Measurements from ENCODE around the gene STAT2.
"Not testable (repeated sequence)": the region's sequence is repeated elsewhere in the genome, so short reads cannot be mapped to it uniquely, and the experiment has no call there.

The STAT2 gene

DNA sequence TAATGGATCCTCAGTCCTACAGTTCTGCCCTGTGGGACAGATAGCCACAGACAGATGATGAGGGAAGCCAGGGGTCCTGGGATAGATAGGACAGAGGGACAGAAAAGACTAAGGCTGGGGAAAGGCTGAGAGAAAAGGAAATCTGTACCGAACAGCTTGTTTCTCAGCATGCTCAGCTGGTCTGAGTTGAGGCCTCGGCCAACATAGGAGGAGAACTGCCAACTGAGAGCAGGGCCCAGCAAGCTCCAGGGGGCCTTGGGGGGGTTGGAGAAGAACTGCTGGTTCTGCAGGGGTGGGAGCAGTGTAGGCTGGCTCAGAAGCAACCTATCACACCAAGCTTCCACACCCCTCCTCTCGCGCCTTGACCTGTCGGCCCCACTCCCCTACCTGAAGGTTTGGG is 11.1 kb downstream of the STAT2 start:
- in situ Hi-C loops (cut with HindIII; ENCODE audit: low pct_unique_long_range_greater_than_20kb, low sequenced_read_pairs) = no loop called here
- no peak for DNase-seq (ENCODE audit: low read depth in 1 of 2, low spot score in 1 of 2)
- TF ChIP-seq JUND (IDR thresholded peaks at IDR 0.05; ENCODE audit: low read depth) = no peak

DNA sequence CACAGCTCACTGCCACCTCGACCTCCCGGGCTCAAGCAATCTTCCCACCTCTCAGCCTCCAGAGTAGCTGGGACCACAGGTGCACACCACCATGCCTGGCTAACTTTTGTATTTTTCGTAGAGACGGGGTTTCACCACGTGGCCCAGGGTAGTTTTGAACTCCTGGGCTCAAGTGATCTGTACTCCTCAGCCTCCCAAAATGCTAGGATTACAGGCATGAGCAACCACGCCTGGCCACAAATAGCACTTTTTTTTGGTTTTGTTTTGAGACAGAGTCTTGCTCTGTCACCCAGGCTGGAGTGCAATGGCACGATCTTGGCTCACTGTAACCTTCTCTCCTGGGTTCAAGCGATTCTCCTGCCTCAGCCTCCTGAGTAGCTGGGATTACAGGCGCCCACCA is 12.7 kb downstream of the STAT2 start:
- DNase-seq (ENCODE audit: low read depth in 1 of 2, low spot score in 1 of 2); in situ Hi-C loops (cut with HindIII; ENCODE audit: low pct_unique_long_range_greater_than_20kb, low sequenced_read_pairs): not testable (repeated sequence)

DNA sequence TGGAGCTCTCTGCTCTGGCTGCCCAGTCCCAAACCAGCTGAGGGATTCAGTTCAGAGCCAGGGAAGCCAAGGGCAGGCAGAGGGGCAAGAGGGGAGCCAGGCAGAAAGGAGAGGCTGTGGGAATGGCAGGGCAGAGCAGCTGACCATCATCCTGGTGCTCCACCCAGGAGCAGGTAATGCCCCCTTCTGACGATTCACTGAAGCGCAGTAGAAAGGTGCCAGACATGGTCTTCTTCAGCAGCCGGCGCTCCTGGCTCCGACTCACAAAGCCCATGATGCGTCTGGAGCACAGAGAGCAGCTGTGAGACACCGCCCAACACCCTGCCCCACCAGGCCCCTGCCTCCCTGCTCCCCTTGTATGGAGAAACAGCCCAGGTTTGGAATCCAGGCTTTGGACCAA is 13.2 kb downstream of the STAT2 start:
- in situ Hi-C loops (cut with HindIII; ENCODE audit: low pct_unique_long_range_greater_than_20kb, low sequenced_read_pairs) = no loop called here
- TF ChIP-seq JUND (IDR thresholded peaks at IDR 0.05; ENCODE audit: low read depth) = no peak
- DNase-seq (ENCODE audit: low read depth in 1 of 2, low spot score in 1 of 2) = no peak

DNA sequence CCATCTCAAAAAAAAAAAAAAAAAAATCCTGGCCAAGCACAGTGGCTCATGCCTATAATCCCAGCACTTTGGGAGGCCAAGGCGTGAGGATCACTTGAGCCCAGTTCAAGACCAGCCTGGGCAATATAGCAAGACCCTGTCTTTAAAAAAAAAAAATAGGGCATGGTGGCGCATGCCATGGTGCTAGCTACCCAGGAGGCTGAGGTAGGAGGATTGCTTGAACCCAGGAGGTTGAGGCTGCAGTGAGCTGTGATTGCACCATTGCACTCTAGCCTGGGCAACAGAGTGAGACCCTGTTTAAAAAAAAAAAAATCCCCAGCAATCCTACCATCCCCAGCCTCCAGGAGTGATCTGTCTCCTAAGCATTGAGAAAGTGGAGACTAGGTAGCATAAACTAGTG is 17.6 kb downstream of the STAT2 start:
- DNase-seq (ENCODE audit: low read depth in 1 of 2, low spot score in 1 of 2); in situ Hi-C loops (cut with HindIII; ENCODE audit: low pct_unique_long_range_greater_than_20kb, low sequenced_read_pairs): not testable (repeated sequence)

DNA sequence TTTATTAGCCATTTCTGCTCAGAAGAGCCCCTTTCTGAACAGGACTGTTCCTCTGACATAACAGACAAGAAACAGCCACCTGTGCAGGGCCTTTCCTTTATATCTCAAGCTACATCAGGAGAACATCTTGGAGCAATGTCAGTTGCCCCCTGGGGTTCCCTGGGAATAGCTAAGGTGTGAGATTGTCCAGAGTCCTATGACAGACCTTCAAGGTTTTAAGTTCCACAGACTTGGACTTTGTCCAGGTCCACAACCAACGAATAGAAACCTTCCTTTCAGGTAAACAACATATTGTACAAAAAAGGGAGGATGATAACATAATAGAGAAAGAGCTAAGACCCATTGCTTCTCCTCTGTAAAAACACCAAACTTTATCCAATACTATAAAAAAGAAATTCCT is 18.3 kb downstream of the STAT2 start:
- in situ Hi-C loops (cut with HindIII; ENCODE audit: low pct_unique_long_range_greater_than_20kb, low sequenced_read_pairs) = no loop called here

DNA sequence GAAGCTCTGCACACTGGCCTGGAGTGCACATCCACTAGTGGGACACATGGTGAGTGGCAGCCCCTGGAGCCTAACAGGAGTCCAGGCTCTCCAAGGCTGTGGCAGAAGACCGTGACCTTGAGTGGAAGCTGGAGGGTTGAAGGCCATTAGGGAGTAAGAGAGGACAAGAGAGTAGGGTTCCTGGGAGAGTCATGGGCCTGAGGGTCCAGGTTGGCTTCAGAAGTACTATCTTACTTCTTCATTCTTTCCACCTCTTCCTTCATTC is 20.8 kb downstream of the STAT2 start:
- DNase-seq (ENCODE audit: low read depth in 1 of 2, low spot score in 1 of 2) = no peak
- no peak for TF ChIP-seq JUND (IDR thresholded peaks at IDR 0.05; ENCODE audit: low read depth)
- in situ Hi-C loops (cut with HindIII; ENCODE audit: low pct_unique_long_range_greater_than_20kb, low sequenced_read_pairs) = no loop called here

More for the DNA sequence above, 18.3 kb downstream of the STAT2 start:
- no peak for DNase-seq (ENCODE audit: low read depth in 1 of 2, low spot score in 1 of 2)
- no peak for TF ChIP-seq JUND (IDR thresholded peaks at IDR 0.05; ENCODE audit: low read depth)

DNA sequence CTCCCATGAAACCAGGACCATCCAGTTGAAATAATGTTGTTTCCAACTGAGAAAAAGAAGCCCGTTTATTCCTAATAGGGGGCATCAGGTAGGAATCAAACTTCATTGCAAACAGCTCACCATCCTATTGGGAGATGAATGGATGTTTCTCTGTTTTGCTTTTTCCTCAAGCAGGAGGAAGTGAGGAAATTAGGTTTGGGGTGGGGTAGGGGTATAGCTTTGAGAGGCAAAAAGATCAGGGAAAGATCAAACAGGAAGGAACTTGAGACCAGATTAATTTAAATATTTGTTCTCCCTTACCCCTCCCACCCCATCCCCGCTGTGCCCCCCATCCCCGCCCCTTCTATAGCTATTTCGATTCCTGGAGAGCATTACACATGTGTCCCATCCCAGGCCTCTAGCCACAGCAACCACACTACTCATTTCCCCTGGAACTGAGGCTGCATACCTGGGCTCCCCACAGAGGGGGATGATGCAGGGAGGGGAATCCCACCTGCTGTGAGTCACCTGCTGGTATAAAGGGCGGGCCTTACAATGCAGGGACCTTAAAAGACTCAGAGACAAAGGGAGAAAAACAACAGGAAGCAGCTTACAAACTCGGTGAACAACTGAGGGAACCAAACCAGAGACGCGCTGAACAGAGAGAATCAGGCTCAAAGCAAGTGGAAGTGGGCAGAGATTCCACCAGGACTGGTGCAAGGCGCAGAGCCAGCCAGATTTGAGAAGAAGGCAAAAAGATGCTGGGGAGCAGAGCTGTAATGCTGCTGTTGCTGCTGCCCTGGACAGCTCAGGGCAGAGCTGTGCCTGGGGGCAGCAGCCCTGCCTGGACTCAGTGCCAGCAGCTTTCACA is 21.4 kb downstream of the STAT2 start, which contains the start of gene IL23A:
Gene IL23A (plus strand): TSS at position 577 of the 850 bp plus-strand sequence. CDS start 161 bp downstream, at position 738.
- in situ Hi-C loops (cut with HindIII; ENCODE audit: low pct_unique_long_range_greater_than_20kb, low sequenced_read_pairs) = no loop called here
- DNase-seq (ENCODE audit: low read depth in 1 of 2, low spot score in 1 of 2) = no peak
- no peak for TF ChIP-seq JUND (IDR thresholded peaks at IDR 0.05; ENCODE audit: low read depth)

DNA sequence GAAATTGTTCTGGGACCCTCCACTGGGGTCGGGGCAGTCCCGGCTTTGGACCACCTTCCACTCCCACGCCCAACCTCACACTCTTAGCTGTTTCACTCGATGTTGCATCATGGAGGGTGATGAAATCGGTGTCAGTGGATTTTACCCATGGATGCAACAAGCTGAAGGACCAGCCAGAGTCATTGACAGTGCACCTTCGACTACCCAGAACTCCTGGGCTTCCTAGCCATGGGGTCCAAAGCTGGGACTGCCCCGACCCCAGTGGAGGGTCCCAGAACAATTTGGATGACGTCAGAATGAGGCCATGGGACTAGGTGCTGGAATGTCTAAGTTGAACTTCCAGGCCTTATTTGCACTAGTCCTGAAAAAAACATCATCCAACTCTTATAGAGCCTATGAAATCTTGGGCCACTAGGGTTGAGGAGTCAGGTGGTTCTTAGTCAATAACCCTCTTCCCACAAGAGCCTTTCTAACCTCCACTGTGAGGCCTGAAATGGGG is 22.1 kb downstream of the STAT2 start:
- no peak for TF ChIP-seq JUND (IDR thresholded peaks at IDR 0.05; ENCODE audit: low read depth)
- DNase-seq (ENCODE audit: low read depth in 1 of 2, low spot score in 1 of 2) = no peak
- in situ Hi-C loops (cut with HindIII; ENCODE audit: low pct_unique_long_range_greater_than_20kb, low sequenced_read_pairs) = no loop called here

DNA sequence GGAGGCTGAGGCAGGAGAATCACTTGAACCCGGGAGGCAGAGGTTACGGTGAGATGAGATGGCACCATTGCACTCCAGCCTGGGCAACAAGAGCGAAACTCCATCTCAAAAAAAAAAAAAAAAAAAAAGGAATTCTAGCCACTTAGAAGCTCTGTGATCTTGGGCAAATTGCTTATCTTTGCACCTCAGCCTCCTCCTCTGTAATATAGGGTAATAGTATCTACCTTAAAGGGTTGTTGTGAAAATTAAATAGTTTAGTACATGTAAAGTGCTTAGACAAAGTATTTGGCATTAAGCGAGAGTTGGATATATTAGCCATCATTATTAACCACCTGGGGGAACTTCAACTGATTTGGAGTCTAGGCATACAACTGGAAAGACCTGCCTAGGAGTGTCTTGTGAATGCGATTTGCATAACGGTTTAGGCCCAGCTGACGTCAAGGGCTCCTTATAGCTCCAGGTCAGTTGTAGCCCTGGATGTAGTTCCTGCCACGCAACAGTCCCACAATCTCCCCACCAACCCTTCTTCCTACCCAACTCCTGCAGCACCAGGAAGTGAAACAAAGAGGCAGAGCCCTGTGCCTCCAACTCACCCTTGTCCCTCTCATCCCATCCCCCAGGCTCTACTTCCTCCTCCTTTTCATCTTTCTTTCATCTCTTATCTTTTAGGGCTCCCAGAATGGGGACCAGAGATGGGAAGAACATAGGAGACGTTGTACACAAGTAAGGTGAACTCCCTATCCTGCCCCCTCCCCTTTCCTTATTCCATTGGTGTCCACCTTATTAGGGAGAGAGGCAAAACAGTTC is 23.3 kb downstream of the STAT2 start:
- in situ Hi-C loops (cut with HindIII; ENCODE audit: low pct_unique_long_range_greater_than_20kb, low sequenced_read_pairs) = no loop called here
- peak in 1 of 2 experiments; percentile 52 for DNase-seq (ENCODE audit: low read depth in 1 of 2, low spot score in 1 of 2)
- no peak for TF ChIP-seq JUND (IDR thresholded peaks at IDR 0.05; ENCODE audit: low read depth)

DNA sequence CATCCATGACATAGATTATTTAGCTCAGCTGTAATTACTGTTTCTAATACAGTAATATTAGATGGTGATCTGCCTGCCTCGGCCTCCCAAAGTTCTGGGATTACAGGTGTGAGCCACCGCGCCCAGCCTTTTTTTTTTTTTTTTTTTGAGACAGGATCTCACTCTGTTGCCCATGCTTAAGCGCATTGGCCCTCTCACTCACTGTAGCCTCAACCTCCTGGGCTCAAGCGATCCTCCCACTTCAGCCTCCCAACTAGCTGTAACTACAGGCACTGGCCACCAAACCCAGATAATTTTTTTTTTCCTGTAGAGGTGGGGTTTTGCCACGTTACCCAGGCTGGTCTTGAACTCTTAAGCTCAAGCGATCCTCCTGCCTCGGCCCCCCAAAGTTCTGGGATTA is 24.4 kb downstream of the STAT2 start:
- in situ Hi-C loops (cut with HindIII; ENCODE audit: low pct_unique_long_range_greater_than_20kb, low sequenced_read_pairs); DNase-seq (ENCODE audit: low read depth in 1 of 2, low spot score in 1 of 2): not testable (repeated sequence)

DNA sequence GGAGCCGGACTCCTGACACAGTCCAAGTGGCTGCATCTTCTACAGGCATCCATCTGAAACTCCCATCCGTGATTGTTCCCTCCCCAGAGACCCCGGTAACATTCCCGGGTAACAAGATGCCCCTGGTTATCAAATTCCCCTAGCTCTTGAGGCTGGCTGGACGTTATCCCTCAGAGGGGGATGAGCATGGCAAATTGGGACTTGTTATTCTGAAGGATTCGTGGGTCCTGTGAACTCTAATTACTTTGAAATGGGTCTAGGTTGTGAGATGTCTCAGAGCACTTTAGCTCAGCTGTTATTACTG is 25.5 kb downstream of the STAT2 start:
- no peak for DNase-seq (ENCODE audit: low read depth in 1 of 2, low spot score in 1 of 2)
- TF ChIP-seq JUND (IDR thresholded peaks at IDR 0.05; ENCODE audit: low read depth) = no peak
- in situ Hi-C loops (cut with HindIII; ENCODE audit: low pct_unique_long_range_greater_than_20kb, low sequenced_read_pairs) = no loop called here

DNA sequence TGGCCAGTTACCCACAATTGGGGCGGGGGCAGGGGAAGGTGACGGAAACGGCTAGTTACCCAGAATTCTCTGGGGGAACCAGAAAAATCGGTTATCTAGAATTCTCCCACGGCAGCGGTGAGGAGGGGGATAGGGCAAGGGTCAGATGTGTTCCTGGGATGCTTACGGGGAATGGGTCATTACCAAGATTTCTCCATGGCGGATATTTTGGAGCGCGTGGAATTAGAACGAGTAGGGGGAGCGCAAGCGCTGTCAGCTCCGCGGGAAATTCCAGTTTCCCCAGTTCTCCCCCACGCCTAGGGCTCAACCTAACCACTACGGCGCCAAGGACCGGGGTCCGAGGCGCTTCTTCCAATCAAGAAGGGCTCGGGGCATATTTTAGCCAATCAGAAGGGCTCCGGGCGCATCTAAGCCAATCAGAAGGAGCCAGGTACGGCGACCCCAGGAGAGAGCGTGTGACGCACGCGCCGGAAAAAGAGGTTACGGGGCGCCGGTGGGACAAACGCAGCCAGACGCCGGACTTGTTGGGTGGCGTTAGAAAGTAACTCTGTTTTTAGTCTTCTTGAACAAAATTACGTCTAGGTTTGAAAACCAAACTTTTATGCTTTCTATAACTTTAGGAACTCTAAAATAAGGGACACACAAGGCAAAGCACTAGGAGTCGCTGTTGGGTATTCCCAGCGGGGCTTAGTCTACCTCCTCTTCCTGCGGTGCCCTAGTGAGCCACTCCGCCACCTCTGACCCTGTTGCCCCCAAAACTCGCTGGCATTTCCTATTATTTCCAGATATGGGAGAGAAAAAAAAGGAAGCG is 26.0 kb downstream of the STAT2 start, which contains the start of gene PAN2:
Gene PAN2 (minus strand): TSS at position 322 of the 811 bp plus-strand sequence. CDS start 906 bp downstream, outside the sequence.
- in situ Hi-C loops (cut with HindIII; ENCODE audit: low pct_unique_long_range_greater_than_20kb, low sequenced_read_pairs) = no loop called here

More for the DNA sequence above, 26.0 kb downstream of the STAT2 start, which contains the start of gene PAN2:
- DNase-seq (ENCODE audit: low read depth in 1 of 2, low spot score in 1 of 2) = peak; percentile 99 to 100
- TF ChIP-seq JUND (IDR thresholded peaks at IDR 0.05; ENCODE audit: low read depth) = no peak
